T-helper 1 cell treated with Interleukin-12 subunit alpha and Interleukin-12 subunit beta and Interleukin-4 antibody, amounts not matched to agents 30 ng/mL and 1 ng/mL, for 36 hours (primary cell): Measurements from ENCODE around the gene YPEL5. TPM values are rescaled to one million over a fixed set of nuclear protein-coding genes. Genes with fewer than 3 reads are reported as not detected.
"Not testable (repeated sequence)": the region's sequence is repeated elsewhere in the genome, so short reads cannot be mapped to it uniquely, and the experiment has no call there.

Experiments
- intact Hi-C: fragments of 100-400 bp; cut with micrococcal nuclease; formaldehyde crosslinking; loops from one replicate; pipeline ENCODE4 v1.15.1; 2024
- total RNA-seq: library from RNA; stranded (reverse); gene quantifications from 2 replicates; pipeline ENCODE4 v1.2.3, GENCODE V29; 2022

The YPEL5 gene
- total RNA-seq, result 34.7 and 38.5 TPM in 2 replicates

GRCh38 chr2:30146337-30147195 lies at the start of gene YPEL5:
TSS of gene YPEL5 (plus strand) at chr2:30147007. CDS start at chr2:30156652, 9,645 bp downstream.
- intact Hi-C loops, result loop anchor here (1.0 to 10.0 kb wide), 21 partner anchors 54 to 1917 kb away; partner anchors contain the start of genes EHD3, FOSL2, LBH and LCLAT1

GRCh38 chr2:30098266-30099005 lies 48.4 kb upstream of the YPEL5 start:
- intact Hi-C loops, result no loop called here

- intact Hi-C loops, result not testable (repeated sequence)
Measured at GRCh38 chr2:30099366-30099765, 47.4 kb upstream of the YPEL5 start.

GRCh38 chr2:30100691-30101090 lies 46.1 kb upstream of the YPEL5 start:
- intact Hi-C loops, result not testable (repeated sequence)

- intact Hi-C loops, result no loop called here
Measured at GRCh38 chr2:30104307-30104706, 42.5 kb upstream of the YPEL5 start.

- intact Hi-C loops, result no loop called here
Measured at GRCh38 chr2:30105556-30105955, 41.3 kb upstream of the YPEL5 start.

- intact Hi-C loops, result no loop called here
Measured at GRCh38 chr2:30106543-30106942, 40.3 kb upstream of the YPEL5 start.

GRCh38 chr2:30108192-30108591 lies 38.6 kb upstream of the YPEL5 start:
- intact Hi-C loops, result no loop called here

- intact Hi-C loops, result no loop called here
Measured at GRCh38 chr2:30108851-30109250, 38.0 kb upstream of the YPEL5 start.

- intact Hi-C loops, result no loop called here
Measured at GRCh38 chr2:30109856-30110255, 37.0 kb upstream of the YPEL5 start.

GRCh38 chr2:30110773-30111172 lies 36.0 kb upstream of the YPEL5 start:
- intact Hi-C loops, result no loop called here

- intact Hi-C loops, result not testable (repeated sequence)
Measured at GRCh38 chr2:30111186-30111585, 35.6 kb upstream of the YPEL5 start.

- intact Hi-C loops, result no loop called here
Measured at GRCh38 chr2:30112561-30112960, 34.2 kb upstream of the YPEL5 start.

- intact Hi-C loops, result no loop called here
Measured at GRCh38 chr2:30113617-30114293, 33.1 kb upstream of the YPEL5 start.

GRCh38 chr2:30115141-30115980 lies 31.4 kb upstream of the YPEL5 start:
- intact Hi-C loops, result loop anchor here (1.0 kb wide), 2 partner anchors 24 to 192 kb away; no protein-coding TSS in a partner anchor

- intact Hi-C loops, result loop anchor here (1.0 kb wide), 2 partner anchors 25 to 193 kb away; no protein-coding TSS in a partner anchor
Measured at GRCh38 chr2:30115981-30116285, 30.9 kb upstream of the YPEL5 start.

GRCh38 chr2:30122362-30122761 lies 24.4 kb upstream of the YPEL5 start:
- intact Hi-C loops, result no loop called here

- intact Hi-C loops, result no loop called here
Measured at GRCh38 chr2:30127016-30127893, 19.6 kb upstream of the YPEL5 start.

GRCh38 chr2:30134582-30134981 lies 12.2 kb upstream of the YPEL5 start:
- intact Hi-C loops, result no loop called here

- intact Hi-C loops, result no loop called here
Measured at GRCh38 chr2:30135541-30135940, 11.3 kb upstream of the YPEL5 start.
